ENCODE results near the gene COQ7.

GRCh38 chr16:19113577-19114358 is 46.4 kb downstream of the COQ7 start, which contains the start of gene ITPRIPL2:
- TF ChIP-seq, protein P1, sequence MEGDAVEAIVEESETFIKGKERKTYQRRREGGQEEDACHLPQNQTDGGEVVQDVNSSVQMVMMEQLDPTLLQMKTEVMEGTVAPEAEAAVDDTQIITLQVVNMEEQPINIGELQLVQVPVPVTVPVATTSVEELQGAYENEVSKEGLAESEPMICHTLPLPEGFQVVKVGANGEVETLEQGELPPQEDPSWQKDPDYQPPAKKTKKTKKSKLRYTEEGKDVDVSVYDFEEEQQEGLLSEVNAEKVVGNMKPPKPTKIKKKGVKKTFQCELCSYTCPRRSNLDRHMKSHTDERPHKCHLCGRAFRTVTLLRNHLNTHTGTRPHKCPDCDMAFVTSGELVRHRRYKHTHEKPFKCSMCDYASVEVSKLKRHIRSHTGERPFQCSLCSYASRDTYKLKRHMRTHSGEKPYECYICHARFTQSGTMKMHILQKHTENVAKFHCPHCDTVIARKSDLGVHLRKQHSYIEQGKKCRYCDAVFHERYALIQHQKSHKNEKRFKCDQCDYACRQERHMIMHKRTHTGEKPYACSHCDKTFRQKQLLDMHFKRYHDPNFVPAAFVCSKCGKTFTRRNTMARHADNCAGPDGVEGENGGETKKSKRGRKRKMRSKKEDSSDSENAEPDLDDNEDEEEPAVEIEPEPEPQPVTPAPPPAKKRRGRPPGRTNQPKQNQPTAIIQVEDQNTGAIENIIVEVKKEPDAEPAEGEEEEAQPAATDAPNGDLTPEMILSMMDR (IDR thresholded peaks at IDR 0.05; ENCODE audit: low read depth, low read length, poor library complexity, severe bottlenecking), result no peak
- TF ChIP-seq EZH2phosphoT487 (IDR thresholded peaks at IDR 0.05; ENCODE audit: borderline replicate concordance, low read length), result no peak

Data from DOHH2 (cell line).